Measurements from ENCODE around the gene SIRPG.

Gene SIRPG

GRCh38 chr20:1664911-1665310 lies 7.3 kb upstream of the SIRPG start:
- TF ChIP-seq FOXP2 (optimal IDR thresholded peaks at IDR 0.05; ENCODE audit: borderline replicate concordance, extremely low read depth, extremely low read length, insufficient read depth) = no peak
- TF ChIP-seq SIN3A (IDR thresholded peaks at IDR 0.05; ENCODE audit: borderline replicate concordance, insufficient read depth, low read length) = no peak
- no peak for TF ChIP-seq TAF1 (IDR thresholded peaks at IDR 0.05; ENCODE audit: borderline replicate concordance, insufficient read depth, low read length)

- no peak for TF ChIP-seq FOXP2 (optimal IDR thresholded peaks at IDR 0.05; ENCODE audit: borderline replicate concordance, extremely low read depth, extremely low read length, insufficient read depth)
- no peak for TF ChIP-seq POLR2AphosphoS5 (IDR thresholded peaks at IDR 0.05; ENCODE audit: low read depth, low read length)
- no peak for TF ChIP-seq TAF1 (IDR thresholded peaks at IDR 0.05; ENCODE audit: borderline replicate concordance, insufficient read depth, low read length)
- TF ChIP-seq REST (IDR thresholded peaks at IDR 0.05; ENCODE audit: insufficient read depth in 1 of 2, low read depth in 2 of 2, low read length in 2 of 2) = no peak
- no peak for TF ChIP-seq SIN3A (IDR thresholded peaks at IDR 0.05; ENCODE audit: borderline replicate concordance, insufficient read depth, low read length)
Measured at GRCh38 chr20:1663917-1664316, 6.3 kb upstream of the SIRPG start.

- no peak for TF ChIP-seq FOXP2 (optimal IDR thresholded peaks at IDR 0.05; ENCODE audit: borderline replicate concordance, extremely low read depth, extremely low read length, insufficient read depth)
- TF ChIP-seq TAF1 (IDR thresholded peaks at IDR 0.05; ENCODE audit: borderline replicate concordance, insufficient read depth, low read length) = no peak
- no peak for TF ChIP-seq REST (IDR thresholded peaks at IDR 0.05; ENCODE audit: insufficient read depth in 1 of 2, low read depth in 2 of 2, low read length in 2 of 2)
- no peak for TF ChIP-seq SIN3A (IDR thresholded peaks at IDR 0.05; ENCODE audit: borderline replicate concordance, insufficient read depth, low read length)
- no peak for TF ChIP-seq POLR2AphosphoS5 (IDR thresholded peaks at IDR 0.05; ENCODE audit: low read depth, low read length)
Measured at GRCh38 chr20:1661542-1662299, 4.1 kb upstream of the SIRPG start.

DNA sequence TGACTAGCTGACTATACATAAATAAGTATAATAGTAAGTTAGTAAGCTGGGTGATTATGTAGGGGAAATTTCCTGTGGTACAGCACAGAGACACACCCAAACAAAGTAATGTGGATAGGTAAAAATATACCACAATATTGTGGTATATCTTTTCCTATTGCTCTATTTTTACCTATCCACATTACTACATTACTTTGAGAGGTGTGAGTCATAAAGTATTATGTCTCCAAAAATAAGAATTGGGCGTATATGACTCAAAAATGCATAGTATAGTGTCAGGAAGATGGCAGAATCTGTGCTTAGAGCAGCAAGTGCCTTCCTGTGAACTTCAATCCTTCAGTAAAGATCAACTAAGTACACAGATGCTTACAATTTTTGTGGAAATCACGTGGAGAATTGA lies 2.7 kb upstream of the SIRPG start:
- TF ChIP-seq FOXP2 (optimal IDR thresholded peaks at IDR 0.05; ENCODE audit: borderline replicate concordance, extremely low read depth, extremely low read length, insufficient read depth) (no peak), TAF1 (IDR thresholded peaks at IDR 0.05; ENCODE audit: borderline replicate concordance, insufficient read depth, low read length) (no peak), REST (IDR thresholded peaks at IDR 0.05; ENCODE audit: insufficient read depth in 1 of 2, low read depth in 2 of 2, low read length in 2 of 2) (no peak)

- TF ChIP-seq POLR2AphosphoS5 (IDR thresholded peaks at IDR 0.05; ENCODE audit: low read depth, low read length) (no peak), SIN3A (IDR thresholded peaks at IDR 0.05; ENCODE audit: borderline replicate concordance, insufficient read depth, low read length) (no peak), REST (IDR thresholded peaks at IDR 0.05; ENCODE audit: insufficient read depth in 1 of 2, low read depth in 2 of 2, low read length in 2 of 2) (no peak), FOXP2 (optimal IDR thresholded peaks at IDR 0.05; ENCODE audit: borderline replicate concordance, extremely low read depth, extremely low read length, insufficient read depth) (no peak), TAF1 (IDR thresholded peaks at IDR 0.05; ENCODE audit: borderline replicate concordance, insufficient read depth, low read length) (no peak)
Measured at GRCh38 chr20:1656844-1657243, 735 bp downstream of the SIRPG start.

Data from PFSK-1 (cell line).